Astrocyte (in vitro differentiated cells and primary cell): Measurements from ENCODE around the gene CMIP. TPM values are rescaled to one million over a fixed set of nuclear protein-coding genes. Genes with fewer than 3 reads are reported as not detected.

Experiments used
- DNase-seq: peaks from one replicate; pipeline ENCODE4 v3.0.0-alpha.2; 2010; ENCODE audit warnings: low read depth
- FAIRE-seq: peaks from 2 replicates; lab custom pipeline; 2011; peaks lifted over from hg19 to GRCh38; lab: Jason Lieb, UNC
- H2AFZ ChIP-seq: 2 replicates; pipeline ENCODE4 v1.6.0; 2012; ENCODE audit warnings: low read depth, low read length, inconsistent platforms
- H3K27ac ChIP-seq: 2 replicates; pipeline ENCODE4 v1.5.1; 2011; ENCODE audit warnings: low read depth, low read length, inconsistent platforms
- H3K27me3 ChIP-seq: 2 replicates; pipeline ENCODE4 v1.6.0; 2011; ENCODE audit warnings: low read length, inconsistent platforms; ENCODE audit not compliant: insufficient read depth
- H3K36me3 ChIP-seq: 2 replicates; pipeline ENCODE4 v1.5.1; 2011; ENCODE audit warnings: low read length, inconsistent platforms; ENCODE audit not compliant: insufficient read depth
- H3K4me1 ChIP-seq: 2 replicates; pipeline ENCODE4 v1.5.1; 2011; ENCODE audit warnings: low read length, inconsistent platforms; ENCODE audit not compliant: insufficient read depth
- H3K4me2 ChIP-seq: 2 replicates; pipeline ENCODE4 v1.6.0; 2012; ENCODE audit warnings: low read length, inconsistent platforms
- H3K4me3 ChIP-seq: 2 replicates; pipeline ENCODE4 v1.5.1; 2011; ENCODE audit warnings: low read depth, mild to moderate bottlenecking, low read length, inconsistent platforms; ENCODE audit not compliant: insufficient read depth
- H3K79me2 ChIP-seq: 2 replicates; pipeline ENCODE4 v1.6.0; 2012; ENCODE audit warnings: mild to moderate bottlenecking, low read length, inconsistent platforms; ENCODE audit not compliant: insufficient read depth
- H3K9ac ChIP-seq: 2 replicates; pipeline ENCODE4 v1.6.0; 2012; ENCODE audit warnings: mild to moderate bottlenecking, low read length, inconsistent platforms
- H3K9me3 ChIP-seq: 2 replicates; pipeline ENCODE4 v1.5.1; 2012; ENCODE audit warnings: low read depth, mild to moderate bottlenecking, low read length, inconsistent platforms; ENCODE audit not compliant: insufficient read depth
- H4K20me1 ChIP-seq: 2 replicates; pipeline ENCODE4 v1.6.0; 2012; ENCODE audit warnings: low read length, inconsistent platforms; ENCODE audit not compliant: insufficient read depth
- H3K27ac Mint-ChIP-seq: one replicate; pipeline ENCODE4 v1.8.0; 2021; ENCODE audit warnings: mild to moderate bottlenecking, mixed read lengths; ENCODE audit not compliant: unreplicated experiment
- H3K27me3 Mint-ChIP-seq: one replicate; pipeline ENCODE4 v1.8.0; 2021; ENCODE audit warnings: low read depth, mixed read lengths; ENCODE audit not compliant: unreplicated experiment
- H3K36me3 Mint-ChIP-seq: one replicate; pipeline ENCODE4 v1.8.0; 2021; ENCODE audit warnings: low read depth, mixed read lengths; ENCODE audit not compliant: unreplicated experiment
- H3K4me1 Mint-ChIP-seq: one replicate; pipeline ENCODE4 v1.8.0; 2021; ENCODE audit warnings: low read depth, mixed read lengths; ENCODE audit not compliant: unreplicated experiment
- H3K4me3 Mint-ChIP-seq: one replicate; pipeline ENCODE4 v1.8.0; 2021; ENCODE audit warnings: mild to moderate bottlenecking, moderate library complexity, mixed read lengths; ENCODE audit not compliant: unreplicated experiment
- H3K9me3 Mint-ChIP-seq: one replicate; pipeline ENCODE4 v1.8.0; 2021; ENCODE audit warnings: mild to moderate bottlenecking, mixed read lengths; ENCODE audit not compliant: unreplicated experiment
- EZH2 ChIP-seq: IDR thresholded peaks from 2 replicates; pipeline ENCODE4 v1.6.1; 2012; ENCODE audit warnings: mild to moderate bottlenecking, low read length, inconsistent platforms; ENCODE audit not compliant: insufficient read depth
- total RNA-seq: library from RNA; stranded (reverse); gene quantifications from 2 replicates; pipeline ENCODE4 v1.2.1, GENCODE V29; 2021
- TF ChIP-seq, protein P1 (sequence below): IDR thresholded peaks from 2 replicates; pipeline ENCODE4 v1.5.1; 2011; ENCODE audit warnings: low read depth, mild to moderate bottlenecking, inconsistent platforms, low read length, moderate library complexity; ENCODE audit not compliant: insufficient read depth

CMIP gene
- total RNA-seq, 1 donor from 2014 or later, result 71.5 TPM

DNA sequence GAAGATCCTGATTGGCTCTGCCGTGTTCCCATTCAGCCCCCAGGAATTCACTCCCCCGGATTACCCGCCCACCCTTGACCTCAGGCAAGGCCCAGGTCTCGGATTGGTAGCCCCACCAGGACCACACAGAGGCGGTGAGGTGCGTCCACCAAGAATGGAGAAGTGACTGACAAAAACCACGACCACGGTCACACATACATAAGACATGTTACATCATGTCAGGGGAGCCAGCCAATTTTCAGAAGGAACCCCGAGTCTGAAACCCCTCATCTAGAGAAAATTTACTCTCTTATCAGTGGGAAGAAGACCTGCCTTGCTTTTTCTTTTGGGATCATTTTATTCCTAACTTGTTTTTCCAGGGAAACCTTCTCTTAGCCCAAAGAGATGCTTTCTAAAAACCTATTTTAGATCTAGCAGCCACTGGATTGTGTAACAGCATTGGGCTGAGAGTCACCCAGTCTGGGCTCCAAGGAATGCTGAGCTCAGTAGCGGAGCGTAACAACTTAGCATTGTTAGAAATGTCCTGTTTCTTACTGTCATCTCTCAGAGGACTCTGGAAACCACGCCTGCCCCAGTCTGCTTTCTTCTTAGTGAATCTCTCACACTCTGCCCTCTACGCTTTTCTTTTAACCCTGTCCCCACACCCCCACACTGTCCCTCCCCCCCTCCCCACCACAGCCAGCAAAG, 164.1 kb downstream of the CMIP start:
- Histone ChIP-seq H3K4me2 (no peak overlapping the region), H3K4me1 (peaks cover 35% of the 10 kb centered on the region), H3K27me3 (no peaks in the 10 kb centered on the region), H3K9me3 (no peaks in the 10 kb centered on the region), H3K36me3 (peaks cover 2% of the 10 kb centered on the region), H3K27ac (peak overlapping the region; percentile 38), H3K79me2 (peaks cover 26% of the 10 kb centered on the region), H3K4me3 (no peak overlapping the region), H4K20me1 (peaks cover 84% of the 10 kb centered on the region), H2AFZ (no peak overlapping the region), H3K9ac (peak overlapping the region; percentile 31)
- Mint-ChIP-seq H3K27me3 (no peaks in the 10 kb centered on the region), H3K4me1 (peaks cover 61% of the 10 kb centered on the region), H3K9me3 (peaks cover 1% of the 10 kb centered on the region), H3K4me3 (peak overlapping the region; percentile 20), H3K27ac (peak overlapping the region; percentile 41), H3K36me3 (peaks cover 5% of the 10 kb centered on the region)
- peak; percentile 81 for DNase-seq
- TF ChIP-seq, protein P1, sequence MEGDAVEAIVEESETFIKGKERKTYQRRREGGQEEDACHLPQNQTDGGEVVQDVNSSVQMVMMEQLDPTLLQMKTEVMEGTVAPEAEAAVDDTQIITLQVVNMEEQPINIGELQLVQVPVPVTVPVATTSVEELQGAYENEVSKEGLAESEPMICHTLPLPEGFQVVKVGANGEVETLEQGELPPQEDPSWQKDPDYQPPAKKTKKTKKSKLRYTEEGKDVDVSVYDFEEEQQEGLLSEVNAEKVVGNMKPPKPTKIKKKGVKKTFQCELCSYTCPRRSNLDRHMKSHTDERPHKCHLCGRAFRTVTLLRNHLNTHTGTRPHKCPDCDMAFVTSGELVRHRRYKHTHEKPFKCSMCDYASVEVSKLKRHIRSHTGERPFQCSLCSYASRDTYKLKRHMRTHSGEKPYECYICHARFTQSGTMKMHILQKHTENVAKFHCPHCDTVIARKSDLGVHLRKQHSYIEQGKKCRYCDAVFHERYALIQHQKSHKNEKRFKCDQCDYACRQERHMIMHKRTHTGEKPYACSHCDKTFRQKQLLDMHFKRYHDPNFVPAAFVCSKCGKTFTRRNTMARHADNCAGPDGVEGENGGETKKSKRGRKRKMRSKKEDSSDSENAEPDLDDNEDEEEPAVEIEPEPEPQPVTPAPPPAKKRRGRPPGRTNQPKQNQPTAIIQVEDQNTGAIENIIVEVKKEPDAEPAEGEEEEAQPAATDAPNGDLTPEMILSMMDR, result no peak
- no peak for TF ChIP-seq EZH2
- FAIRE-seq, result peak; percentile 96

DNA sequence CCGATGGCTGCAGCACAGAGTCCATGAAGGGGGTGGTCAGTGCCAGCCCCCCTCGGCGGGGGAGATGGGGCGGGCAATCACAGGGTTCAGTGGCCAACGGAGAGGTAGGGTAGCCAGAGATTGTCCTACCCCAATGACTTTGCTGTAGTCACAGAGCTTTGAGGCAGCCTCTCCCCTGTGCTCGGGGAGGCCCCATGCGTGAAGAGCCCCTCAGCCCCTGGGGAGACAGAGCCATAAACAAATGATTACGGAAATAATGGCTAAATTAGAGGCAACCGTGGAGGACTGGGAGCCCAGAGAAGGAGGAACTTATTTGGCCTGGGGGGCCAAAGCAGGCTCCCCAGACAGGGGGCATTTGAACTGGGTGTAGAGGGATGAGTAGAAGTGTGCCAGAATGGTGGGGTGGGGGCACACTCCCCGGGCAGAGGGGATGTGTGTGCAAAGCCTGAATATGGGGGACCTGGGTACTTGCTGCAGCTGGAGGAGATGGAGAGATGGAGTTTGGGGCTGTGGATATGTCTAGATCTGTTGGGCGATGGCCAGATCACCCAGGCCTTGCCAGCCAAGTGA, 164.8 kb downstream of the CMIP start:
- H3K4me1 ChIP-seq, result peaks cover 35% of the 10 kb centered on the region
- no peaks in the 10 kb centered on the region for H3K9me3 ChIP-seq
- peaks cover 5% of the 10 kb centered on the region for H3K36me3 ChIP-seq
- H3K9ac ChIP-seq, result peak overlapping the region; percentile 45
- Mint-ChIP-seq H3K9me3 (peaks cover 1% of the 10 kb centered on the region), H3K4me3 (peak overlapping the region; percentile 18), H3K36me3 (peaks cover 4% of the 10 kb centered on the region), H3K27ac (peak overlapping the region; percentile 41), H3K27me3 (no peaks in the 10 kb centered on the region), H3K4me1 (peaks cover 60% of the 10 kb centered on the region)
- FAIRE-seq, result no peak
- no peak overlapping the region for H3K4me3 ChIP-seq
- H4K20me1 ChIP-seq, result peaks cover 91% of the 10 kb centered on the region
- H3K27ac ChIP-seq, result peak overlapping the region; percentile 38
- H3K4me2 ChIP-seq, result peak overlapping the region; percentile 42
- H2AFZ ChIP-seq, result no peak overlapping the region
- peaks cover 29% of the 10 kb centered on the region for H3K79me2 ChIP-seq
- TF ChIP-seq, protein P1, result no peak
- TF ChIP-seq EZH2, result no peak
- no peak for DNase-seq
- H3K27me3 ChIP-seq, result no peaks in the 10 kb centered on the region
